GM18511 (cell line): Measurements from ENCODE around the gene BBC3.

ENCODE experiments used
- ATAC-seq: cut with Tn5 transposase; IDR thresholded peaks from one replicate; pipeline ENCODE4 v1.9.1; 2021; ENCODE audit warnings: mild to moderate bottlenecking, moderate library complexity; ENCODE audit not compliant: unreplicated experiment

The BBC3 gene

GRCh38 chr19:47200530-47200929 lies 30.5 kb downstream of the BBC3 start:
- ATAC-seq, result no peak

GRCh38 chr19:47197141-47197540 lies 33.9 kb downstream of the BBC3 start:
- no peak for ATAC-seq

GRCh38 chr19:47195434-47195833 lies 35.6 kb downstream of the BBC3 start:
- no peak for ATAC-seq

GRCh38 chr19:47190167-47190727 lies 40.8 kb downstream of the BBC3 start:
- ATAC-seq, result no peak

GRCh38 chr19:47188507-47189033 lies 42.4 kb downstream of the BBC3 start:
- no peak for ATAC-seq

- no peak for ATAC-seq
Observed at GRCh38 chr19:47187797-47188196, 43.2 kb downstream of the BBC3 start.

- ATAC-seq, result no peak
Observed at GRCh38 chr19:47187335-47187655, 43.7 kb downstream of the BBC3 start.

GRCh38 chr19:47186446-47187334 lies 44.3 kb downstream of the BBC3 start:
- ATAC-seq, result peak; percentile 89

- ATAC-seq, result no peak
Observed at GRCh38 chr19:47183601-47184000, 47.4 kb downstream of the BBC3 start.

- ATAC-seq, result no peak
Observed at GRCh38 chr19:47179653-47180310, 51.2 kb downstream of the BBC3 start.

- no peak for ATAC-seq
Observed at GRCh38 chr19:47176627-47177090, 54.3 kb downstream of the BBC3 start.

- no peak for ATAC-seq
Observed at GRCh38 chr19:47176071-47176626, 54.9 kb downstream of the BBC3 start.

- ATAC-seq, result no peak
Observed at GRCh38 chr19:47172666-47173455, 58.1 kb downstream of the BBC3 start.
